ENCODE data around the gene DFFB.

DFFB gene

DNA sequence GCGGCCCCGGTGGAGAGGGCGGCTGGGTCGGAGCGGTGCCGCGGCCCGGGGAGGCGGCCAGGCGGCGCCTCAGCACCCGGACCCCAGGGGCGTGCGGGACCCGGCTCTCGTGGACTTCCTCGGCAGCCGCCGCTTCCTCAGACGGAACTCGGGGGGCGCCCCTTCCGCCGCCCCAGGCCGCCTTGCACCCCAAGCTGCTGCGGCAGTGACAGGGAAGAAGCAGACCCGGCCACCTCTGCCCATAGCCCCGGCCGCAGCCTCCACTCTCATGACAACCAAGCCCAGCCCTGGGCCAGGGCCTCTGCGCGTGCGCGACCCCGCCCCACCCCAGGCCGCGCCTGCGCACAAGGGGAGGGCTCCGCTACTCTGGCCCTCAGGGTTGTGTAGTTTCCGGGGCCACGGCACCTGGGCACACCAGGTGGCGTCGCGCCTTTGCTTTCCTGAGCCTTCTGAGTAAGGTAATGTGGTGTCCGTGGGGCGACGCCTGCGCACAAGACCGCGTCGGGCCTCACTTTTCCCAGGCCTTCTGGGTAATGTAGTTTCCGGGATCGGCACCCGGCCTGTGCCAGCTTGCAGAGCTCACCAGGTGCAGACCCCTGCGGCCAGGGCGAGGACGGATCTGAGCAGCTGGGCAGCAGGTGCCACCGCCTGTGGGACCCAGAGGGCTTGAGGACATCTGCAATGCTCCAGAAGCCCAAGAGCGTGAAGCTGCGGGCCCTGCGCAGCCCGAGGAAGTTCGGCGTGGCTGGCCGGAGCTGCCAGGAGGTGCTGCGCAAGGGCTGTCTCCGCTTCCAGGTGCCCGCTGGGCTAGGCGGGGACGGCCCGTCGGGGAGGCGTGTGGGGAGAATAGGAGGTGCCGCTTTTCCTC lies at the start of gene DFFB, which contains the start of gene CEP104:
DFFB (plus strand) TSS at position 554 of the 868 bp plus-strand sequence; CDS start at position 682, 128 bp downstream.
CEP104 (minus strand) TSS at position 289 of the 868 bp plus-strand sequence. CDS start 4,804 bp downstream, outside the sequence.
- DNase-seq, result peak; percentile 98 to 99

- DNase-seq, result no peak
These were observed 49.5 kb upstream of the DFFB start for GRCh38 chr1:3807769-3808168.

GRCh38 chr1:3809680-3810079 lies 47.6 kb upstream of the DFFB start:
- no peak for DNase-seq

DNA sequence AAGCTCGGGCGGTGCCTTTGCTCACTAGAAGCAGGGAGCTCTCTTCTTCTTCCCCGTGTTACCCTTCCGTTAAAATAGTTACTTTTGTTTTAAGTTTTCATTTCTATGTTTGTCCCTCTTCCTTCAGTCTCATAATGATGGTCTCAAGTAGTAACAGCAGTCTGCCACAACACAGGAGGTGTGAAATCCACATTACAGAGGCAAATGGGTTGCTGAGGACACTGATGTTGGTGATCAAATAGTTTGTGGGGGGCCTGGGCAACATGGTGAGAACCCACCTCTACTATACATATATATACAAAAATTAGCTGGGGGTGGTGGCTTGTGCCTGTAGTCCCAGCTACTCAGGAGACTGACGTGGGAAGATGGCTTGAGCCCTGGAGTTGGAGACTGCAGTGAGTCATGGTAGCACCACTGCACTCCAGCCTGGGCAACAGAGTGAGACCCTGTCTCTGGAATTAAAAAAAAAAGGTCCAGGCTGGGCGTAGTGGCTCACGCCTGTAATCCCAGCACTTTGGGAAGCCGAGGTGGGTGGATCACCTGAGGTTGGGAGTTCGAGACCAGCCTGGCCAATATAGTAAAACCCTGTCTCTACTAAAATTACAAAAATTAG lies 47.0 kb upstream of the DFFB start:
- DNase-seq, result peak in 1 of 2 donors; percentile 19

DNA sequence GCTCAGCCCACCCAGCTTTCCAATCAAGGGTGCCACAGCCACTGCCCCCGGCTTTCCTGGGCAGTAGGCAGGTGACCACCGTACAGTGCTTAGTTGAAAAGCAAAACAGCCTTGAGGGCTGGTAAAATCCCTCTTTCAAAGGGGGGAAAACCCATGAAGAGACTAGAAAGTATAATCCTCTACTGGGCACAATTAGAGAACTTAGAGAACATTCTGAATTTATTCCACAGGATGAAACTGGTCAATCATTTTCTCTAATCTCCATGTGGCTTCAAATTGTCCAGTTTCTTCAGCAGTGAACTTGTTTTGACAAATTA lies 45.7 kb upstream of the DFFB start:
- no peak for DNase-seq

DNA sequence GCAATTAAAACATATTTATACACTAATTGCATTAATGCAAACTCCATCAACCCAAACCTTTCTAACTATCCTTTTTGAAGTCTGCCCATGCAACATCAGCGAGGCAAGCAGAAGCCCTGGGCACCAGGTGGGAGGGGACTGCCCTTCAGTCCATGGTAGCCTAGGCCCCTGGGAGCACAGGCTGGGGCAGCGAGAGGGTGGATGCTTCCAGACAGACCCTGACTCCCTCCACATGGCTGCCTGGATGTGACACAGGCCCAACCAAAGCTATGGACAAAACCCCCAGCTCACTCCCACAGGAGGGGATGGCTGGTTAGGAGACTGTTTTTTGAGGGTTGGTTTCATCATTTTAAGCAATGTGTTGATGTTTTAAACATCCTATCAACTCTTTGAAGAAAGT lies 43.2 kb upstream of the DFFB start:
- DNase-seq, result no peak

DNA sequence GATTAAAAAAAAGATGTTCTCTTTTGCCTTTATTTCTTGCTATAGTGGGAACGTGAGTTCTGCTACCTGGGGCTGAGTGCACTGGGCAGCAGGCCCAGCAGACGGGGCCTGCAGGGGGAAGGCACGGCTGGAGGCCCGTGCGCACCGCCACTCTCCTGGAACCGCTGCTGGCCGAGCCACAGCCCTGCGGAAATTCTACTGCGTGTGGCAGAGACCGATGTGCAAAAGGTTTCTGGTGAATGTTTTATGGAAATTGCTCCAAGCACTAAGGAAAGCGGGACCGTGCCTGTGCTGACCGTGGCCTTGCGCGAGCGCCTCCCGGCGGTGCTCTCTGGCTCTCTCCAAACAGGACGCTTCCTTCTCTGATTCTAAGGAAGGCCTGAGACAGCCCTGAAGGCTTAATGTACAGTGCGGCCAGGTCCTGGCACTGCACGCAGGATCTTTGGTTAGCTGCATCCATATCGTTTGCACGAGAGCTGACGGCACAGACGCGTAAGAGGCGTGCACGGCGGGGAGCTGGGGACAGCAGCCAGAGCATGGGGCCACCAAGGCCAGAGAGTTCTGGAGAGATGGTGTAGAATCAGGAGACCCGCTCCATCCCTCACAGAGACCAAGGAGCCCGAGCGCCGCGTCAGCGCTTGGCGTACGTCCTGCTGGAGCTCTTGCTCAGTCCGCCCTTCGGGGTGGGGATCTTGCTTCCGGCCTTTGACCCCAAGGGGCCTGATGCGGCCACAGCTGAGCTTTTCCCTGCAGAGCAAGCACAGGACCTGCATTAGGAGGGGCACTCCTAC lies 42.3 kb upstream of the DFFB start:
- DNase-seq, result no peak

- no peak for DNase-seq
These were observed 40.7 kb upstream of the DFFB start for GRCh38 chr1:3816331-3817137.

DNA sequence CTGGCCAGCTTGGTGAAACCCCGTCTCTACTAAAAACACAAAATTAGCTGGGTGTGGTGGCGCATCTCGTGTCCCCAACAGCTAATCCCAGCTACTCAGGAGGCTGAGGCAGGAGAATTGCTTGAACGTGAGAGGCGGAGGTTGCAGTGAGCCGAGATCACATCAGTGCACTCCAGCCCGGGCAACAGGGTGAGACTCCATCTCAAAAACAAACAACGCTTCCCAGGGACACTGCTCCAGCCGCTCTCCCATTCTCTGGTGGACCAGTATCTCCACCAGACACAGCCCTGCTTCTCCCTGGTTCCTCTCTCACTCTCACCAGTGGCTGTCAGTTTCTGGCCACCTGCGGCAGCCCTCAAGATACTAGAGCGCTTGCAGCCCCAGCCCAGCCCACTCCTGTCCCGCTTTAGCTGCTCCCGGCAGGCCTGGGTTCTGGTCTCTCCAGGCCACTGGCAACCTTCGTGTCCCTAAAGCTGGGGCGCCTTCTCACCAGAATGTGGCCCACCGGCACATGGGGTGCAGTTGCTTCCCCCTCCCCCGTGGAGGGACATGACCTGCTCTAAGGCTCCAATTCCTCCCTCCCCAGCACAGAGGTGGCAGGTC lies 40.0 kb upstream of the DFFB start:
- no peak for DNase-seq

GRCh38 chr1:3817821-3818597 lies 39.3 kb upstream of the DFFB start:
- DNase-seq, result no peak

GRCh38 chr1:3819771-3820200 lies 37.5 kb upstream of the DFFB start:
- DNase-seq, result no peak

- DNase-seq, result no peak
These were observed 37.0 kb upstream of the DFFB start for GRCh38 chr1:3820316-3820715.

DNA sequence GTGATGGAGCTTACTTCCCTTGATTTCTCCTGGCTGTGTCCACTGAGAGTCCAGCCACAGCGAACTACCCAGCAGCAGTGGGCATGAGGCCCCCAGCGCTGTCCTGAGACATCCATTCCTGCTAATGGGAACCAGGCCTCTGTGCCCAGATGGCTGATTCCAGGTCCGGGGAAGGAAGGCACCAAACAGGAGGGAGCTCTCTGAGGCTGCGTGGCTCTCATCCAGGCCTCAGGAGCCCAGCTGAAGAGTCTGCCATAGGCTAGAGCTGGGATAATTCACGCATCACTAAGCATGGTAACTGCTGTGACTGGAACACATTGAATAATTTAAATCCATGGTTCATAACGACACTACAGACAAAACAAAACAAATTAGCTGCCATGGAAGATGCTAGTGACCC lies 36.3 kb upstream of the DFFB start:
- no peak for DNase-seq

DNA sequence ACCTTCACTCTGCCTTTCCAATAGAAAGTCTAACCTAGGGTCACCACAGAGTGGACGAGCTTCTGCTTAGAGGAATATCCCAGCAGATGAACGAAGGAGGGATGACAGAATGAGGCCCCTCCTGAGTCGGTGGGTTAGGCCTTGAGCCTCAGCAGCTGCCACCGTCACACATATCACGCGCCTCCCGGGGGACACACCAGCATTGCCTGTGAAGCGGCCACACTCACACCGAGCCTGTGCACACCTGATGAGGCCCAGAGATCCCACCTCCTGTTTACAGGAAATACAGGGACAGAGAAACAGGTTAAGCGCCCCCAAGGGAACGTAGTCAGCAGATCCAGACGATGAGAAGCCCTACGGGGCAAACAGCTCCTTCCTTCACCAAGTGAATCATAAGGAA lies 35.8 kb upstream of the DFFB start:
- DNase-seq, result no peak

GRCh38 chr1:3821908-3822307 lies 35.4 kb upstream of the DFFB start:
- no peak for DNase-seq

GRCh38 chr1:3822421-3822820 lies 34.9 kb upstream of the DFFB start:
- no peak for DNase-seq

- DNase-seq, result no peak
These were observed 32.6 kb upstream of the DFFB start for GRCh38 chr1:3824650-3825049.

DNA sequence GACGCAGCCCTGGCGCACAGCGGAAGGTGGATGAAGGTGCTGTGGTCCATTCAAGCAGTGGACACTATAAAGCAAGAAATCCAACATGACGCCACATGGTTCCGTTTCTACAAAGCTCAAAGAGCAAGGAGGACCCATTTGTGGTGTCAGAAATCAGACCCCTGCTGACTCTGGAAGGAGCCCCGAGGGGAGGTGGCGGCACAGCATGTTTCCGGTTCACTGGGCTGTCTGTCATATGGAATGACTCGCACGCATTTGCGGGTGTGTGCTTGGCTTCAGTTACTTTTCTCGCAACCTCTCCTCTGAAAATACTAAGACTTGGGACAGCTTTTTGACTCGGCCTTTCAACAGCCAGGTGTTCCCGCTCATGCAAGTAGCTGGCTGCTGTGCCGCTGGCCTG lies 31.9 kb upstream of the DFFB start:
- DNase-seq, result no peak

DNA sequence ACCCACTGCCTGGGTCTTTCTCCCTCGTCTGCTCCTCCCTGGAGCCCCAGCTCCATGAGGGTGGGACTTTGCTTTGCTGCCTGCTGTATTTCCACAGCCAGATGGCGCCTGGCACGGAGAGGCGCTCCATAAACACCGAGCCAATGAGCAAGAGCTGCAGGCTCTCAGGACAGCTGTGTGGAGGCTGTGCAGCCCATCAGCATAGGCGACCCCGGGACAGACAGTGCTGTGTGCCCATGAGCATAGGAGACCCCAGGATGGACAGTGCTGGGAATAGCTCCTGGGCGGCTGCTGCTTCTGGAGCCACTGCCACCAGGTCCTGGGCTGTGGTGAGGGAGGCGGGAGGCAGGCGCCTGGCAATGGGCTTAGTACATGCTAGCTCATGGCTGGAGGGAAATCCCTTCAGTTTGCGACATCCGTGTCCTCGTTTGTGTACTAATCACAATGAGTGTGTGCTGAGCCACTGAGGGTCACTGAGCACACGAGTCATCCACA lies 29.4 kb upstream of the DFFB start:
- DNase-seq, result no peak

GRCh38 chr1:3828391-3828790 lies 28.9 kb upstream of the DFFB start:
- DNase-seq, result no peak

GRCh38 chr1:3831689-3832088 lies 25.6 kb upstream of the DFFB start:
- no peak for DNase-seq
